ENCODE data around the gene NGRN. TPM values are rescaled to one million over a fixed set of nuclear protein-coding genes. Genes with fewer than 3 reads are reported as not detected.

NGRN gene
- total and polyA plus RNA-seq, 2 of the 8 experiments (the other 6 are each of a cell fraction or from before 2014, with no cell fraction given) = 60.1 to 101 TPM

GRCh38 chr15:90261811-90262210 lies 3.7 kb upstream of the NGRN start:
- no peaks in the 10 kb centered on the region for H3K79me1 ChIP-seq (ENCODE audit: low read depth, low read length)
- H3K27ac ChIP-seq (ENCODE audit: low read depth, low read length) = no peak overlapping the region
- no peak overlapping the region for H3K14ac ChIP-seq (ENCODE audit: insufficient read length)
- no peak overlapping the region for H2BK20ac ChIP-seq (ENCODE audit: low read length)
- H3K23me2 ChIP-seq (ENCODE audit: low read depth, low read length) = peaks cover 10% of the 10 kb centered on the region
- H2BK15ac ChIP-seq (ENCODE audit: low read length) = no peak overlapping the region
- no peak overlapping the region for H3K18ac ChIP-seq (ENCODE audit: extremely low read depth, low read length)
- H3K4me1 ChIP-seq (replicated peaks in 1 of 4; ENCODE audit: control insufficient read depth in 3 of 4, insufficient read depth in 4 of 4, low read length in 3 of 4) = peaks cover 0 to 7% (median 3%) of the 10 kb centered on the region in 4 experiments; a peak in 5 of 7 replicates
- no peaks in the 10 kb centered on the region for H3K27me3 ChIP-seq (replicated peaks in 1 of 4; ENCODE audit: control insufficient read depth in 3 of 4, extremely low read depth in 1 of 4, insufficient read depth in 3 of 4, low read length in 3 of 4)
- no peak overlapping the region for H3K4me3 ChIP-seq (ENCODE audit: extremely low read depth in 1 of 4, insufficient read depth in 2 of 4, low read depth in 3 of 4, low read length in 4 of 4)
- no peak overlapping the region for H2AK5ac ChIP-seq (ENCODE audit: low read depth, low read length)
- no peak overlapping the region for H4K91ac ChIP-seq (replicated peaks; ENCODE audit: insufficient read length, low read length)
- H4K20me1 ChIP-seq (replicated peaks in 1 of 2; ENCODE audit: control insufficient read depth in 1 of 2, insufficient read depth in 2 of 2, low read length in 2 of 2) = no peaks in the 10 kb centered on the region
- no peak overlapping the region for H3K9ac ChIP-seq (replicated peaks in 1 of 4; ENCODE audit: extremely low read depth in 1 of 4, low read depth in 3 of 4, low read length in 3 of 4)
- H3K79me2 ChIP-seq (ENCODE audit: control insufficient read depth in 1 of 2, insufficient read depth in 2 of 2, low read length in 2 of 2) = peaks cover 3 to 15% of the 10 kb centered on the region in 2 experiments; a peak in 3 of 4 replicates
- H3K23ac ChIP-seq (ENCODE audit: insufficient read length) = no peak overlapping the region
- no peaks in the 10 kb centered on the region for H3K9me3 ChIP-seq (ENCODE audit: insufficient read depth in 2 of 2, low read depth in 1 of 2, low read length in 1 of 2)
- H3K4ac ChIP-seq (replicated peaks; ENCODE audit: insufficient read length, low read depth, low read length) = no peak overlapping the region
- H2BK5ac ChIP-seq (ENCODE audit: low read depth, low read length) = no peak overlapping the region
- H4K8ac ChIP-seq (ENCODE audit: extremely low read depth, insufficient read depth, low read length) = 0 out of 2 replicates have a peak overlapping the region, but pooled peaks have one; percentile 25
- no peak overlapping the region for H3K56ac ChIP-seq (replicated peaks; ENCODE audit: insufficient read length, low read depth, low read length)
- H3K4me2 ChIP-seq (ENCODE audit: insufficient read depth in 1 of 2, low read depth in 2 of 2, low read length in 2 of 2) = no peak overlapping the region
- ChIA-PET POLR2A (ENCODE audit: partially characterized antibody) (interaction anchor here (1.1 to 1.7 kb wide), 2 partner anchors 11 to 28 kb away, joined by 4 to 7 read pairs; partner anchors contain the start of genes CIB1 and GDPGP1), CTCF (ENCODE audit: partially characterized antibody) (interaction anchor here (0.7 to 2.4 kb wide), 7 partner anchors 9 to 903 kb away, joined by 3 to 10 read pairs (median 4); partner anchors contain the start of genes CIB1, GDPGP1 and TTLL13)
- H2BK12ac ChIP-seq (ENCODE audit: low read depth, low read length) = no peak overlapping the region
- no peak for DNase-seq (ENCODE audit: low read depth in 1 of 2, low spot score in 2 of 2)
- FAIRE-seq = no peak
- H2AFZ ChIP-seq (ENCODE audit: low read length) = no peak overlapping the region
- WGBS, 2 experiments (ENCODE audit: extremely low coverage in 1 of 2, insufficient coverage in 1 of 2, insufficient read length in 1 of 2, insufficient replicate concordance in 2 of 2, low coverage in 1 of 2, low lambda C conversion rate in 2 of 2, missing lambda C conversion rate in 1 of 2) = 90% methylated on average over 5 of the region's 5 CpGs; no CpG with 5 or more reads in 1 of the 2 experiments
- H3K36me3 ChIP-seq (ENCODE audit: control insufficient read depth in 2 of 4, insufficient read depth in 4 of 4, low read length in 3 of 4) = no peaks in the 10 kb centered on the region
- H2BK120ac ChIP-seq (replicated peaks; ENCODE audit: low read depth, low read length) = no peak overlapping the region
- H4K5ac ChIP-seq (ENCODE audit: insufficient read length, low read depth, low read length) = no peak overlapping the region
- TF ChIP-seq TAF1 (IDR thresholded peaks at IDR 0.05; ENCODE audit: low read depth, low read length) (no peak), BCL11A (IDR thresholded peaks at IDR 0.05; ENCODE audit: low read depth in 2 of 2, low read length in 2 of 2) (no peak), RXRA (IDR thresholded peaks at IDR 0.05; ENCODE audit: insufficient read depth, low read depth, low read length) (no peak), CREB1 (IDR thresholded peaks at IDR 0.05) (no peak), BRCA1 (IDR thresholded peaks at IDR 0.05; ENCODE audit: low read depth, low read length) (no peak), CBX8 (IDR thresholded peaks at IDR 0.05; ENCODE audit: borderline replicate concordance, low read depth, low read length) (no peak), HDAC6 (IDR thresholded peaks at IDR 0.05; ENCODE audit: low read depth, low read length) (no peak), KDM1A (IDR thresholded peaks at IDR 0.05; ENCODE audit: borderline replicate concordance, low read length) (no peak), CBX5 (IDR thresholded peaks at IDR 0.05; ENCODE audit: low read depth, low read length) (no peak), MAX (IDR thresholded peaks at IDR 0.05) (no peak), MAFK (IDR thresholded peaks at IDR 0.05; ENCODE audit: low read depth, low read length) (no peak), SP1 (IDR thresholded peaks at IDR 0.05; ENCODE audit: low read depth, low read length) (no peak), RAD21 (IDR thresholded peaks at IDR 0.05 in 1 of 2, conservative IDR thresholded peaks at IDR 0.05 in 1 of 2; ENCODE audit: low read depth in 2 of 2, low read length in 2 of 2) (no peak), E2F6 (IDR thresholded peaks at IDR 0.05) (no peak)
